ENCODE results near the gene FAT1.

Gene FAT1

GRCh38 chr4:186712690-186713089 is 11.0 kb downstream of the FAT1 start:
- no peak for TF ChIP-seq CTCF (conservative IDR thresholded peaks at IDR 0.05)
- no peak for TF ChIP-seq ZFX (IDR thresholded peaks at IDR 0.05)
- H3K27ac ChIP-seq, result no peak overlapping the region

- no peak overlapping the region for H3K27ac ChIP-seq
- no peak for TF ChIP-seq ZFX (IDR thresholded peaks at IDR 0.05)
- no peak for TF ChIP-seq CTCF (conservative IDR thresholded peaks at IDR 0.05)
Observed at GRCh38 chr4:186710521-186711119, 13.0 kb downstream of the FAT1 start.

- H3K27ac ChIP-seq, result no peak overlapping the region
- no peak for TF ChIP-seq CTCF (conservative IDR thresholded peaks at IDR 0.05)
- no peak for TF ChIP-seq ZFX (IDR thresholded peaks at IDR 0.05)
Observed at GRCh38 chr4:186709517-186709916, 14.1 kb downstream of the FAT1 start.

- TF ChIP-seq ZFX (IDR thresholded peaks at IDR 0.05) (no peak), CTCF (conservative IDR thresholded peaks at IDR 0.05) (no peak)
- no peak overlapping the region for H3K27ac ChIP-seq
Observed at GRCh38 chr4:186708554-186708953, 15.1 kb downstream of the FAT1 start.

GRCh38 chr4:186707996-186708395 is 15.7 kb downstream of the FAT1 start:
- TF ChIP-seq CTCF (conservative IDR thresholded peaks at IDR 0.05) (no peak), ZFX (IDR thresholded peaks at IDR 0.05) (no peak)
- no peak overlapping the region for H3K27ac ChIP-seq

GRCh38 chr4:186707574-186707973 is 16.1 kb downstream of the FAT1 start:
- H3K27ac ChIP-seq, result no peak overlapping the region
- TF ChIP-seq CTCF (conservative IDR thresholded peaks at IDR 0.05), result no peak
- TF ChIP-seq ZFX (IDR thresholded peaks at IDR 0.05), result no peak

- no peak for TF ChIP-seq ZFX (IDR thresholded peaks at IDR 0.05)
- no peak for TF ChIP-seq CTCF (conservative IDR thresholded peaks at IDR 0.05)
- H3K27ac ChIP-seq, result no peak overlapping the region
Observed at GRCh38 chr4:186704057-186704456, 19.6 kb downstream of the FAT1 start.

Data from C4-2B (cell line).